HepG2 (cell line): ENCODE data around the gene SMPD1. TPM values are rescaled to one million over a fixed set of nuclear protein-coding genes. Genes with fewer than 3 reads are reported as not detected.

ENCODE experiments used
- ATAC-seq: fragments of 200-7000 bp; cut with Tn5 transposase; 3 replicates; pipeline ENCODE4 v1.9.1; 2020; ENCODE audit warnings: mild to moderate bottlenecking, moderate library complexity
- BruUV-seq: library from RNA; stranded (reverse); fragments of 400-500 nt; replicated peaks from 2 replicates; lab custom pipeline; 2021; lab: Mats Ljungman, UMichigan
- CTCF ChIA-PET: fragments of 300-600 bp; formaldehyde crosslinking; extraction: SDS; loops from one replicate; lab custom pipeline; 2021; ENCODE audit warnings: low total read pairs, inconsistent platforms, low intra/inter-chr PET ratio; lab: Yijun Ruan, JAX
- POLR2A ChIA-PET: fragments of 350-600 bp; sonication (Branson Sonifier 250); formaldehyde crosslinking; loops from one replicate; lab custom pipeline; 2020; ENCODE audit warnings: antibody characterized with exemption, inconsistent platforms; lab: Yijun Ruan, JAX
- DNase-seq: peaks from one replicate; pipeline ENCODE4 v3.0.0-alpha.2; 2015; ENCODE audit warnings: low spot score
- FAIRE-seq: peaks from 3 replicates; lab custom pipeline; 2011; peaks lifted over from hg19 to GRCh38; lab: Jason Lieb, UNC
- H2AFZ ChIP-seq: one replicate; pipeline ENCODE4 v1.6.1; 2011; ENCODE audit warnings: low read length, inconsistent platforms
- H3K27ac ChIP-seq: fragments of 300-600 bp; 3 replicates; pipeline ENCODE4 v1.8.0; 2011; ENCODE audit warnings: mixed run types, mild to moderate bottlenecking, mixed read lengths, low read length, inconsistent platforms; ENCODE audit not compliant: insufficient read depth; ENCODE audit errors: extremely low read length
- H3K27me3 ChIP-seq, 2 experiments: fragments of 200-600 bp in 1 of 2; 2 replicates in 1 of 2; 3 replicates in 1 of 2; pipeline versions ENCODE4 v1.6.0 to v1.8.0; 2011; ENCODE audit warnings: low read length in 2 of 2, mild to moderate bottlenecking in 2 of 2, moderate library complexity in 2 of 2, inconsistent platforms in 1 of 2; ENCODE audit not compliant: insufficient read depth in 2 of 2, control insufficient read depth in 1 of 2
- H3K36me3 ChIP-seq, 2 experiments: fragments of 200-600 bp in 1 of 2; replicated peaks in 1 of 2; 2 replicates in 1 of 2; 3 replicates in 1 of 2; pipeline versions ENCODE4 v1.5.1 to v1.8.0; 2011; ENCODE audit warnings: low read length in 2 of 2, inconsistent platforms in 1 of 2; ENCODE audit not compliant: insufficient read depth in 2 of 2, control insufficient read depth in 1 of 2
- H3K4me1 ChIP-seq: 2 replicates; pipeline ENCODE4 v1.5.1; 2012; ENCODE audit warnings: low read length, inconsistent platforms; ENCODE audit not compliant: insufficient read depth
- H3K4me2 ChIP-seq: 2 replicates; pipeline ENCODE4 v1.6.0; 2011; ENCODE audit warnings: low read depth, low read length, inconsistent platforms
- H3K4me3 ChIP-seq, 3 experiments: fragments of 200-600 bp in 1 of 3; sonication (generic), shearing (Covaris generic) in 1 of 3; replicated peaks in 1 of 3; 2 replicates each; pipeline ENCODE4 v1.5.1; 2011 to 2016; ENCODE audit warnings: low read length in 3 of 3, inconsistent platforms in 2 of 3, low read depth in 2 of 3, mild to moderate bottlenecking in 2 of 3, control low read depth in 1 of 3, mixed read lengths in 1 of 3; ENCODE audit not compliant: insufficient read depth in 1 of 3
- H3K79me2 ChIP-seq: one replicate; pipeline ENCODE4 v1.6.1; 2011; ENCODE audit warnings: low read length, inconsistent platforms; ENCODE audit not compliant: insufficient read depth
- H3K9ac ChIP-seq: 2 replicates; pipeline ENCODE4 v1.6.0; 2011; ENCODE audit warnings: mild to moderate bottlenecking, low read depth, low read length, inconsistent platforms; ENCODE audit not compliant: insufficient read depth
- H3K9me3 ChIP-seq: 2 replicates; pipeline ENCODE4 v1.5.1; 2012; ENCODE audit warnings: mild to moderate bottlenecking, low read length
- H4K20me1 ChIP-seq: 2 replicates; pipeline ENCODE4 v1.6.0; 2011; ENCODE audit warnings: inconsistent platforms, mild to moderate bottlenecking, low read length, moderate library complexity; ENCODE audit not compliant: insufficient read depth
- GABPA ChIP-seq, 2 experiments: IDR thresholded peaks; 2 replicates each; pipeline ENCODE4 v1.6.1; 2011 to 2016; ENCODE audit warnings: low read depth in 2 of 2, low read length in 1 of 2, missing biosample characterization in 1 of 2, missing genetic modification characterization in 1 of 2
- HNF1B ChIP-seq: sonication (generic); formaldehyde crosslinking; IDR thresholded peaks from 2 replicates; pipeline ENCODE4 v1.5.1; 2020; ENCODE audit warnings: mild to moderate bottlenecking, moderate library complexity, missing genetic modification reagents
- IKZF5 ChIP-seq: IDR thresholded peaks from 2 replicates; pipeline ENCODE4 v1.6.1; 2018; ENCODE audit warnings: missing genetic modification reagents, mild to moderate bottlenecking, missing compliant biosample characterization
- KDM3A ChIP-seq: IDR thresholded peaks from 2 replicates; pipeline ENCODE4 v1.6.1; 2018; ENCODE audit warnings: low read depth, missing compliant biosample characterization
- MLX ChIP-seq: IDR thresholded peaks from 2 replicates; pipeline ENCODE4 v1.6.1; 2016
- NFIC ChIP-seq: IDR thresholded peaks from 2 replicates; pipeline ENCODE4 v1.6.1; 2012; ENCODE audit warnings: mild to moderate bottlenecking, low read length, inconsistent platforms
- RBFOX2 ChIP-seq: fragments of 200-400 bp; formaldehyde crosslinking; IDR thresholded peaks from 2 replicates; pipeline ENCODE4 v1.6.1; 2017; ENCODE audit warnings: low read depth, mild to moderate bottlenecking, low read length
- SOX6 ChIP-seq, 2 experiments: fragments of 450-650 bp in 1 of 2; sonication (generic) in 1 of 2; formaldehyde crosslinking in 1 of 2; IDR thresholded peaks; 2 replicates each; pipeline versions ENCODE4 v1.4.0 to v1.6.1; 2017 to 2020; ENCODE audit warnings: antibody characterized with exemption in 1 of 2, mild to moderate bottlenecking in 1 of 2, missing genetic modification reagents in 1 of 2
- SRF ChIP-seq: IDR thresholded peaks from 2 replicates; pipeline ENCODE4 v1.6.1; 2011; ENCODE audit warnings: mild to moderate bottlenecking, low read depth, low read length, moderate library complexity
- TOPORS ChIP-seq: sonication (generic); formaldehyde crosslinking; IDR thresholded peaks from 2 replicates; pipeline ENCODE4 v1.8.0; 2023; ENCODE audit warnings: mild to moderate bottlenecking, missing genetic modification reagents
- ZNF382 ChIP-seq: sonication (generic); formaldehyde crosslinking; IDR thresholded peaks from 2 replicates; pipeline ENCODE4 v1.5.0; 2020; ENCODE audit warnings: missing genetic modification reagents, mild to moderate bottlenecking, borderline replicate concordance
- ZNF501 ChIP-seq: sonication (generic); formaldehyde crosslinking; IDR thresholded peaks from 2 replicates; pipeline ENCODE4 v1.5.1; 2020; ENCODE audit warnings: mild to moderate bottlenecking, moderate library complexity, missing genetic modification reagents
- ZNF598 ChIP-seq: sonication (generic); formaldehyde crosslinking; IDR thresholded peaks from 2 replicates; pipeline ENCODE4 v1.5.1; 2020; ENCODE audit warnings: mild to moderate bottlenecking, missing genetic modification reagents, borderline replicate concordance
- WGBS: methylation state at CpG from one replicate; pipeline ENCODE4 v1.1.6; 2017; ENCODE audit warnings: low lambda C conversion rate; 5-methylcytosine and 5-hydroxymethylcytosine counted together
- in situ Hi-C: cut with HindIII; loops from 2 replicates; pipeline ENCODE4 v1.10.0; 2017; ENCODE audit warnings: low pct_unique_long_range_greater_than_20kb; ENCODE audit not compliant: extremely low pct_ligation_motif_present
- intact Hi-C: fragments of 100-400 bp; cut with micrococcal nuclease; formaldehyde crosslinking; loops from one replicate; pipeline ENCODE4 v1.10.0; 2022; ENCODE audit not compliant: unreplicated experiment
- polyA plus RNA-seq, 8 experiments: library from polyadenylated mRNA; depleted of rRNA in 3 of 8; stranded (reverse) in 7 of 8; unstranded in 1 of 8; fragments of >200 nt; fragmentation: Illumina TruSeq in 4 of 8; extraction: Trizol in 4 of 8; gene quantifications; 2 replicates each; pipeline versions ENCODE4 v1.2.1 to v1.2.3, GENCODE V29; 2011 to 2016; ENCODE audit warnings: low read depth in 4 of 8, missing spikeins in 1 of 8, mixed read lengths in 1 of 8; ENCODE audit not compliant: insufficient read depth in 1 of 8
- total RNA-seq, 5 experiments: library from RNA; depleted of rRNA; stranded (reverse); fragments of >200 nt; fragmentation: Illumina TruSeq; extraction: Trizol; gene quantifications; 2 replicates each; pipeline ENCODE4 v1.2.3, GENCODE V29; 2016; ENCODE audit warnings: low read depth in 1 of 5

The SMPD1 gene
- total and polyA plus RNA-seq, 2 of the 13 experiments (the other 11 are each of a cell fraction or from before 2014, with no cell fraction given), result 6.3 to 8.4 TPM

- no peak for TF ChIP-seq SRF
- TF ChIP-seq RBFOX2, result no peak
- no peak for TF ChIP-seq GABPA (IDR thresholded peaks at IDR 0.05; ENCODE audit: low read depth, low read length)
- no peak for TF ChIP-seq GABPA (CRISPR knock-in tag; IDR thresholded peaks at IDR 0.05; ENCODE audit: low read depth)
- no peak for TF ChIP-seq ZNF382 (CRISPR knock-in tag)
- H3K36me3 ChIP-seq, result no peaks in the 10 kb centered on the region
- intact Hi-C loops, result loop anchor here (5.0 kb wide), 1 partner anchor 50 kb away; the partner anchor contains the start of gene SMPD1
- peaks cover 59% of the 10 kb centered on the region for H3K4me1 ChIP-seq
- no peaks in the 10 kb centered on the region for H3K79me2 ChIP-seq
- no peaks in the 10 kb centered on the region for H3K9me3 ChIP-seq
- H2AFZ ChIP-seq, result no peak overlapping the region
- H3K27me3 ChIP-seq, result no peaks in the 10 kb centered on the region; a peak in 1 of 5 replicates
- ChIA-PET CTCF (no interaction called here), POLR2A (interaction anchor here (1.4 to 2.7 kb wide), 2 partner anchors 26 to 55 kb away, joined by 4 to 14 read pairs; no protein-coding TSS in a partner anchor)
- FAIRE-seq (no peak), ATAC-seq (no peak), DNase-seq (no peak)
- WGBS, result 71% methylated on average over 4 of the region's 4 CpGs
- H4K20me1 ChIP-seq, result no peaks in the 10 kb centered on the region
- H3K27ac ChIP-seq, result no peak overlapping the region
- in situ Hi-C loops, result loop anchor here (5.0 kb wide), 1 partner anchor 60 kb away; no protein-coding TSS in a partner anchor
- H3K4me2 ChIP-seq, result no peak overlapping the region
- no TSS peak for BruUV-seq
- H3K9ac ChIP-seq, result no peak overlapping the region
- H3K4me3 ChIP-seq, result no peak overlapping the region
These were observed 52.2 kb downstream of the SMPD1 start for GRCh38 chr11:6442441-6442840.

GRCh38 chr11:6443269-6444003 is 53.2 kb downstream of the SMPD1 start:
- H3K27me3 ChIP-seq, result no peaks in the 10 kb centered on the region; a peak in 1 of 5 replicates
- H3K4me3 ChIP-seq, result no peak overlapping the region
- peak; percentile 65 for ATAC-seq
- intact Hi-C loops (loop anchor here (1.0 to 5.0 kb wide), 2 partner anchors 51 to 64 kb away; partner anchors contain the start of gene SMPD1), in situ Hi-C loops (loop anchor here (5.0 kb wide), 1 partner anchor 61 kb away; no protein-coding TSS in a partner anchor)
- H3K36me3 ChIP-seq, result no peaks in the 10 kb centered on the region
- WGBS, result 22% methylated on average over 5 of the region's 5 CpGs
- H3K27ac ChIP-seq, result no peak overlapping the region
- H2AFZ ChIP-seq, result no peak overlapping the region
- POLR2A ChIA-PET, result interaction anchor here (0.5 to 1.6 kb wide), 7 partner anchors 38 to 175 kb away, joined by 3 to 15 read pairs (median 3); partner anchors contain the start of genes ARFIP2, SMPD1 and TIMM10B
- H3K9me3 ChIP-seq, result no peaks in the 10 kb centered on the region
- H3K9ac ChIP-seq, result no peak overlapping the region
- no peaks in the 10 kb centered on the region for H3K79me2 ChIP-seq
- H3K4me1 ChIP-seq, result peaks cover 54% of the 10 kb centered on the region
- peak; percentile 28 for DNase-seq
- CTCF ChIA-PET, result interaction anchor here (2.3 kb wide), 1 partner anchor 64 kb away, joined by 28 read pairs; no protein-coding TSS in a partner anchor
- BruUV-seq, result no TSS peak
- FAIRE-seq, result peak; percentile 63
- peak overlapping the region; percentile 16; the same call in 1 of the 2 replicates for H3K4me2 ChIP-seq
- no peaks in the 10 kb centered on the region for H4K20me1 ChIP-seq
- TF ChIP-seq IKZF5 (CRISPR knock-in tag), result no peak
- 0 out of 2 replicates have a peak, but pooled peaks have one; percentile 25 for TF ChIP-seq HNF1B (CRISPR knock-in tag)
- TF ChIP-seq TOPORS, result no peak
- peak; percentile 60 for TF ChIP-seq ZNF501 (CRISPR knock-in tag)
- TF ChIP-seq KDM3A, result no peak
- 0 out of 2 replicates have a peak, but pooled peaks have one; percentile 21 for TF ChIP-seq ZNF598 (CRISPR knock-in tag)
- TF ChIP-seq MLX (CRISPR knock-in tag), result no peak
- TF ChIP-seq SOX6 (IDR thresholded peaks at IDR 0.05), result no peak
- TF ChIP-seq SOX6 (CRISPR knock-in tag; IDR thresholded peaks at IDR 0.05), result peak; percentile 29; the same call in 1 of the 2 replicates
- TF ChIP-seq NFIC, result no peak
